BE2C (cell line): Measurements from ENCODE around the gene MTA1.

Source experiments
- DNase-seq: peaks from one replicate; pipeline ENCODE4 v3.0.0-alpha.2; 2020
- H3K27me3 ChIP-seq: fragments of 250-450 bp; sonication (Bioruptor Pico); 2 replicates; pipeline ENCODE4 v1.5.1; 2020; ENCODE audit warnings: mild to moderate bottlenecking
- H3K36me3 ChIP-seq: fragments of 250-450 bp; sonication (Bioruptor Pico); 2 replicates; pipeline ENCODE4 v1.5.1; 2020; ENCODE audit warnings: mild to moderate bottlenecking
- H3K4me1 ChIP-seq: fragments of 250-450 bp; sonication (Bioruptor Pico); 2 replicates; pipeline ENCODE4 v1.5.1; 2020
- H3K4me3 ChIP-seq: 2 replicates; pipeline ENCODE4 v1.5.1; 2011; ENCODE audit warnings: low read depth, low read length
- H3K9me3 ChIP-seq: fragments of 250-450 bp; sonication (Bioruptor Pico); 2 replicates; pipeline ENCODE4 v1.5.1; 2020
- CTCF ChIP-seq: IDR thresholded peaks from 2 replicates; pipeline ENCODE4 v1.5.1; 2012; ENCODE audit warnings: mild to moderate bottlenecking, low read depth, low read length

The MTA1 gene

DNA sequence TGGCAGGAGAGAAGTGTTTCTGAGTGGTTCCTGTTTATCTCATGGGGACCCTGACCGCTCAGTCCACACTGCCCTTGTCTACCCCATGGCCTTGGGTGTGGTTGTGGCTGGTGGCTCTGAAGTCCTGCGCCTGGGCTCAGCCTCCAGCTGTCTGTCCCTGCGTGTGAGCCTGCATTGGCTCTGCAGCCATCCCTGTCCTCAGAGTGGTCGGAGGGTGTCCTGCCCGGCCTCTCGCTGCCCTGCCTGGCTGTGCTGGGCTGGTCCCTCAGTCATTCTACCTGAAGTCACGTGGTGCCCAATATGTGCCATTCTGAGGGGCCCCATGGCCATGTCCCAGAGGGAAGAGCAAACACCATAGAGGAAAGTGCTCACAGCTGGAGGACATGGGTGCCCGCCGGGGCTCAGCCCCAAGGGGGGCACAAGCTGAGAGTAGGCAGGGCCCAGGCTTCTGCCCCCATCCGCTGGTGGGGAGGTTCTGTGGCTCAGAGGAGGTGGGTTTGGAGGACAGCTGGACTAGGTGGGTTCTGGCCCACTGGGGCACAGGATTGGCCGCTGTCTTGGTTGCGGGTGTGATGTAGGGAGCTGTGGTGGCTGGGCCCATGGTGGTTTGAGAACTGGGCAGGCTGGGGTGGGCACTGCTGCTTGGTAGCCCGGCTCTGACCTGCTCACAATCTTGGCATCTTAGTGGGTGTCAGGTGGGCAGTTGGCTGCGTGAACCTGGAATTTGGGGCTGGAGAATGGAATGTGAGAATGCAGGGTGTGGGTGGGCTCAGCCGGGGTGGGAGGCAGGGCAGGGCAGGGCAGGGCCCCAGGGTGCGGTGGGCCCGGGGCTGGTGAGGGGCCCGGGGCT, 83.0 kb downstream of the MTA1 start:
- Histone ChIP-seq H3K4me1 (peaks cover 12% of the 10 kb centered on the region), H3K4me3 (no peak overlapping the region), H3K27me3 (no peaks in the 10 kb centered on the region), H3K9me3 (no peaks in the 10 kb centered on the region), H3K36me3 (no peaks in the 10 kb centered on the region)
- no peak for DNase-seq
- no peak for TF ChIP-seq CTCF

DNA sequence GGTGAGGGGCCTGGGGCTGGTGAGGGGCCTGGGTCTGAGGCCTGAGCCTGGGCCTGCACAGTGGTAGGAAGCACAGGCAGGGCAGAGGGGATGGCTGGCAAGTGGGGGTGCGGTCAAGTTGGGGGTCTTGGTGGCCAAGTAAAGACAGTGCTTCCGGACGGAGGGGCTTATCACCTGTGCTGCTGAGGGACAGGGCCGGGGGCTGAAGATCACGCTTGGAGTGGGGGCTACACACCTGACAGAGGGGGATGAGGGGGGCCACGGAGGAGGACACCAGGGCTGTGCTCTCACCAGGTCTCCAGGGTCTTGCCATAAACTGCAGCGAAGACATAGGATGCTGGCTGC, 83.6 kb downstream of the MTA1 start:
- Histone ChIP-seq H3K27me3 (no peaks in the 10 kb centered on the region; the same call in 1 of the 2 replicates), H3K36me3 (no peaks in the 10 kb centered on the region), H3K4me1 (peaks cover 12% of the 10 kb centered on the region), H3K9me3 (no peaks in the 10 kb centered on the region), H3K4me3 (no peak overlapping the region)
- no peak for TF ChIP-seq CTCF
- DNase-seq, result no peak

DNA sequence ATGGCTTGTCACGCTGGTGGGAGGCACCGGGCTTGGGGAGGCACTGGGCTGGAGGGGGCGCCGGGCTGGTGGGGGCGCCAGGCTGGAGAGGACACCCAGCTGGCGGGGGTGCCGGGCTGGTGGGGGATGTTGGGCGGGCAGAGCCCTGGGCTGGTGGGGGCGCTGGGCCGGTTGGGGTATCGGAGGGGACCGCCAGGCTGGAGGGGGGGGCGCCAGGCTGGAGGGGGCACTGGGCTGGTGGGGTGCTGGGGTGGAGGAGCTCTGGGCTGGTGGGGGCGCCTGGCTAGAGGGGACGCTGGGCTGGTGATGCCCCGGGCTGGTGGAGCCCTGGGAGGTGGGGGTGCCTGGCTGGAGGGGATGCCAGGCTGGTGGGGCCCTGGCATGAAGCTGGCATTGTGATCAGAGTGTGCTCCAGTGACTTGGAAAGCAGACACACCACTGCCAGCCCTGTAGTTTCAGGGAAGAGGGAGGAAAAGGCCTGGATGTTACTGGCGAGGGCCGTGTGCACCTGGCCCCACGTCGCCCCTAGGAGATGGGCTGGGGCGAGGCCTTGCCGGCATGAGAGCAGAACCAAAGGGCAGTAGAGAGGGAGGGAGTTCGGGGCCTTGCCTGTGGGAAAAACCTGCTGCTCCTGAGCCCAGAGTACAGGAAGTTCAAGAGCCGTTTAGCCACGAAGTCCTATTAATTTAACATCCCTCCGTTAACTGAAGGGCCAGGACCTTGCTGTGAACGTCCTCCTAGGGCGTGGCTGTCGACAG, 84.5 kb downstream of the MTA1 start:
- no peak overlapping the region for H3K4me3 ChIP-seq

DNA sequence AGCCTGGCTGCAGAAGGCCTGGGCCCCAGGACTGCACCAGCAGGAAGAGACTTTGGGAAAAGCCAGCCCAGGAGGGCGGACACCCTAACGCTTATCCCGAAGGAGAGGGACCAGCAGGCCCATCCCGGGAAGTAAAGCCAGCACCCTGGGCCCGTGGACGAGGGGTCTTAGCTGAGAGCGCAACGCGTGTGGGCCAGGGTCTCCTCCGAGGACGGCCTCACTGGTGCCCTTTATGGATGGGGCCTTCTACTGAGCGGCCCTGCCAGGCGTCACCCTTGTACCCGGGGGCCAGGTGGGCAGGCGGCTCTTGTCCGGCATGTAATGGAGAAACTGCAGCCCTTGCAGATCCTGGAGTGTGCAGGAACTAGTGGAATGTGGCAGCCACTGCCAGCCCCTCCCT, 85.5 kb downstream of the MTA1 start:
- TF ChIP-seq CTCF, result no peak
- Histone ChIP-seq H3K4me1 (no peaks in the 10 kb centered on the region), H3K9me3 (no peaks in the 10 kb centered on the region), H3K27me3 (peaks cover 12% of the 10 kb centered on the region), H3K36me3 (no peaks in the 10 kb centered on the region), H3K4me3 (no peak overlapping the region)
- no peak for DNase-seq

More for the DNA sequence above, 84.5 kb downstream of the MTA1 start:
- Histone ChIP-seq H3K27me3 (peaks cover 5% of the 10 kb centered on the region), H3K4me1 (peaks cover 6% of the 10 kb centered on the region), H3K36me3 (no peaks in the 10 kb centered on the region), H3K9me3 (no peaks in the 10 kb centered on the region)
- no peak for DNase-seq
- no peak for TF ChIP-seq CTCF

DNA sequence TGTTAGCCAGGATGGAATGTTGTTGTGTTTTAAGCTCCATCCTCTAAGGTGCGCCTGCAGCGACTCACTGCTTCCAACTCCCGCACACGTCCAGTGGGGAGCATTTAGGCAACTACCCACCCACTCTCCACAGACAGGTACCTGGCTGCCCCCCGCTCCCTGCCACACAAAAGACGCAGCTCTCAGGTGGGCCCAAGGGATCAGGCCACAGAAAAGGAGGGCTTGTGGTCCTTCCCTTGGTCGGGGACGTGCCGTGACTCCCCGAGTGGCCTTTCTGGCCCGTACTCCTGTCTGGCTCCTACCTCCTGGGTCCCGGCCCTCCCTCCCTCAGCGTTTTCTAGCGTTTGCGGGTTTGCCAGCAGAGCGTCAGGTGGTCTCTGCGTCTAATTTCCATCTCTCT, 87.6 kb downstream of the MTA1 start:
- no peaks in the 10 kb centered on the region; the same call in 1 of the 2 replicates for H3K4me1 ChIP-seq
- no peaks in the 10 kb centered on the region for H3K36me3 ChIP-seq
- DNase-seq, result no peak
- no peak overlapping the region for H3K4me3 ChIP-seq
- no peak for TF ChIP-seq CTCF
- H3K27me3 ChIP-seq, result peaks cover 27% of the 10 kb centered on the region
- no peaks in the 10 kb centered on the region for H3K9me3 ChIP-seq

- no peak overlapping the region for H3K4me3 ChIP-seq
- peaks cover 35% of the 10 kb centered on the region for H3K27me3 ChIP-seq
- DNase-seq, result no peak
- no peaks in the 10 kb centered on the region; the same call in 1 of the 2 replicates for H3K4me1 ChIP-seq
- no peaks in the 10 kb centered on the region for H3K36me3 ChIP-seq
- H3K9me3 ChIP-seq, result no peaks in the 10 kb centered on the region
- TF ChIP-seq CTCF, result no peak
These were observed 88.4 kb downstream of the MTA1 start for GRCh38 chr14:105508069-105508468.
